Natural killer cell (primary cell): ENCODE data around the gene SLC9A5. TPM values are rescaled to one million over a fixed set of nuclear protein-coding genes. Genes with fewer than 3 reads are reported as not detected.

Experiments used
- ATAC-seq, 3 donors: fragments of 150-1000 bp in 2 of 3; fragments of 200-7000 bp in 1 of 3; cut with Tn5 transposase; 1 replicate in 1 of 3; 2 replicates in 2 of 3; pipeline ENCODE4 v1.10.0; 2021; ENCODE audit warnings: mild to moderate bottlenecking in 2 of 3, moderate library complexity in 2 of 3
- DNase-seq, 2 donors: peaks; one replicate each; pipeline versions ENCODE4 v3.0.0 to v3.0.0-alpha.2; 2013 to 2021; ENCODE audit warnings: mixed read lengths in 1 of 2
- H3K27ac ChIP-seq: one replicate; pipeline ENCODE4 v1.5.1; 2013; ENCODE audit warnings: mild to moderate bottlenecking, low read length
- H3K27me3 ChIP-seq: one replicate; pipeline ENCODE4 v1.6.1; 2013; ENCODE audit warnings: low read length; ENCODE audit not compliant: control insufficient read depth, insufficient read depth
- H3K36me3 ChIP-seq: one replicate; pipeline ENCODE4 v1.6.1; 2013; ENCODE audit warnings: low read length; ENCODE audit not compliant: control insufficient read depth, insufficient read depth
- H3K4me1 ChIP-seq: one replicate; pipeline ENCODE4 v1.6.1; 2013; ENCODE audit warnings: low read length; ENCODE audit not compliant: control insufficient read depth, insufficient read depth
- H3K4me3 ChIP-seq: one replicate; pipeline ENCODE4 v1.5.1; 2013; ENCODE audit warnings: low read length
- H3K9me3 ChIP-seq: one replicate; pipeline ENCODE4 v1.6.1; 2013; ENCODE audit warnings: low read length; ENCODE audit not compliant: control insufficient read depth, insufficient read depth
- H3K27ac Mint-ChIP-seq, 2 donors: one replicate each; pipeline ENCODE4 v1.8.0; 2022; ENCODE audit warnings: mild to moderate bottlenecking in 2 of 2, mixed read lengths in 2 of 2, moderate library complexity in 1 of 2
- H3K27me3 Mint-ChIP-seq, 2 donors: one replicate each; pipeline ENCODE4 v1.8.0; 2022; ENCODE audit warnings: low read depth in 2 of 2, mixed read lengths in 2 of 2
- H3K36me3 Mint-ChIP-seq: one replicate; pipeline ENCODE4 v1.8.0; 2022; ENCODE audit warnings: mixed read lengths
- H3K4me1 Mint-ChIP-seq, 2 donors: one replicate each; pipeline ENCODE4 v1.8.0; 2022; ENCODE audit warnings: mixed read lengths in 2 of 2
- H3K4me3 Mint-ChIP-seq: one replicate; pipeline ENCODE4 v1.8.0; 2022; ENCODE audit warnings: mild to moderate bottlenecking, moderate library complexity, mixed read lengths
- H3K9me3 Mint-ChIP-seq, 2 donors: one replicate each; pipeline ENCODE4 v1.8.0; 2022; ENCODE audit warnings: mixed read lengths in 2 of 2
- WGBS: methylation state at CpG from one replicate; pipeline ENCODE4 v1.1.7; 2013; ENCODE audit warnings: missing lambda C conversion rate; ENCODE audit not compliant: insufficient coverage; 5-methylcytosine and 5-hydroxymethylcytosine counted together
- intact Hi-C: fragments of 100-400 bp; cut with micrococcal nuclease; formaldehyde crosslinking; loops from one replicate; pipeline ENCODE4 v1.14.2; 2022
- total RNA-seq, 4 donors: library from RNA; stranded (reverse); fragments of 120-200 nt in 1 of 4; gene quantifications; one replicate each; pipeline versions ENCODE4 v1.2.3 to v1.2.4, GENCODE V29; 2013 to 2022
- TF ChIP-seq, protein P1 (sequence below): fragments of 200-600 bp; IDR thresholded peaks from one replicate; pipeline ENCODE4 v1.8.0; 2022; ENCODE audit warnings: antibody characterized with exemption

The SLC9A5 gene
- total RNA-seq, 3 donors from 2014 or later (not counting 1 experiment from before 2014, with no cell fraction given) = 1.2 to 2.6 (median 1.6) TPM

DNA sequence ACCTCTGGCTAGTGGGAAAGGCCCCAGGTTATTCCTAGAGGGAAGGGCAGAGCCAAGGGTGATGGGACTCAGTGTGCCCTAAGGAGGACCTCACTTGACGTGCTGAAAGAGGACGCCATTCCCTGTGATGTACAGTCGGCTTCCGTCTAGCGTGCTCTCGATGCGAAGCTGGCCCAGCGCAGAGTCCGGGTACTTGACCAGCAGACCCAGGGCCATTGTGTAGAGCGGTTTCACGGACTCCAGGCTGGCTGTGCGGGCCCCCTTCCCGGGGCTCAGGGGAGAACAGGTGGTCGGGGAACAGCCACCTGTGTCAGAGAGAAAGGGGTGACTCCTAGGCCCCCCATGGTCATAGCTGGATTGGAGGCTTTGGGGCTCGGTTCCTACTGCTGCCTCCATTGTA, 50.5 kb downstream of the SLC9A5 start:
- 92% methylated on average over 15 of the region's 15 CpGs for WGBS
- DNase-seq (no peak), ATAC-seq (no peak)
- intact Hi-C loops = no loop called here
- Mint-ChIP-seq H3K4me3 (no peak overlapping the region), H3K9me3 (no peaks in the 10 kb centered on the region), H3K36me3 (no peaks in the 10 kb centered on the region), H3K27ac (no peak overlapping the region), H3K27me3 (no peaks in the 10 kb centered on the region), H3K4me1 (peaks cover 6% of the 10 kb centered on the region in 2 donors)
- Histone ChIP-seq H3K9me3 (no peaks in the 10 kb centered on the region), H3K27me3 (no peaks in the 10 kb centered on the region), H3K36me3 (no peaks in the 10 kb centered on the region), H3K4me3 (no peak overlapping the region), H3K27ac (no peak overlapping the region), H3K4me1 (peaks cover 7% of the 10 kb centered on the region)
- TF ChIP-seq, protein P1, sequence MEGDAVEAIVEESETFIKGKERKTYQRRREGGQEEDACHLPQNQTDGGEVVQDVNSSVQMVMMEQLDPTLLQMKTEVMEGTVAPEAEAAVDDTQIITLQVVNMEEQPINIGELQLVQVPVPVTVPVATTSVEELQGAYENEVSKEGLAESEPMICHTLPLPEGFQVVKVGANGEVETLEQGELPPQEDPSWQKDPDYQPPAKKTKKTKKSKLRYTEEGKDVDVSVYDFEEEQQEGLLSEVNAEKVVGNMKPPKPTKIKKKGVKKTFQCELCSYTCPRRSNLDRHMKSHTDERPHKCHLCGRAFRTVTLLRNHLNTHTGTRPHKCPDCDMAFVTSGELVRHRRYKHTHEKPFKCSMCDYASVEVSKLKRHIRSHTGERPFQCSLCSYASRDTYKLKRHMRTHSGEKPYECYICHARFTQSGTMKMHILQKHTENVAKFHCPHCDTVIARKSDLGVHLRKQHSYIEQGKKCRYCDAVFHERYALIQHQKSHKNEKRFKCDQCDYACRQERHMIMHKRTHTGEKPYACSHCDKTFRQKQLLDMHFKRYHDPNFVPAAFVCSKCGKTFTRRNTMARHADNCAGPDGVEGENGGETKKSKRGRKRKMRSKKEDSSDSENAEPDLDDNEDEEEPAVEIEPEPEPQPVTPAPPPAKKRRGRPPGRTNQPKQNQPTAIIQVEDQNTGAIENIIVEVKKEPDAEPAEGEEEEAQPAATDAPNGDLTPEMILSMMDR = no peak

DNA sequence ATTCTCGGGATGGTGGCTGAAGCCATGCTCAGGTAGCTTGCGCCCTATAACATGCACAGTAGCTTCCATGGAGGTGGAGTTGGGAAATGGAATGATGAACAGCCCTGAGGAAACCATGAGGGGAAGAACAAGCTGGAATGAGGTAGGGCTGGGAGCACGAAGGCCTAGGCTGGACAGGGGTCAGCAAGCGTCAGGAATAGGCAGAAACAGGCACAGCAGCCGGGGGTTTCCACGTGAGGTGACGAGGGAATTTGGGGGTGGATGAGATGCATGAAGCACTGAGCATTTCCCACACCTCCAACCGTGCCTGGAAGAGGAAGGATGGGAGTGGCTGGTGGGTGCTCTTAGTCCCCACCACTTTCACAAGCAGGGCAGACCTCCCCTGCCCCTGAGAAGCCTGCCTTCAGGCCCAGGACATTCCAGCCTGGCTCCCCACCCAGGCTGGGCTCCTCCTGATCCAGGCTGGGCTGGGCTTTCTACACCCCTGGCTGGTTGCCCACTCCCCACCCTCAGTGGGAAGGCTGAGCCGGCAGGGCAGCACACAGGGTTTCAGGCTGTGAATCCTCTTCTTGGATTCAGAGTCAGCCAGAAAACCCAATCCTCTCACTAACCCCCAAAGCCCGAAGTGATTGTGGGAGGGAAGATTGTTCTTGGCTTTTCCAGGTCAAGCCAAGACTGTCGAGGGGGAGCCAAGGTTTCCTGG, 52.5 kb downstream of the SLC9A5 start:
- no peaks in the 10 kb centered on the region for H3K4me1 ChIP-seq
- H3K4me3 ChIP-seq = no peak overlapping the region
- no peaks in the 10 kb centered on the region for H3K27me3 ChIP-seq
- 90% methylated on average over 10 of the region's 11 CpGs for WGBS
- Mint-ChIP-seq H3K27me3 (no peaks in the 10 kb centered on the region), H3K9me3 (no peaks in the 10 kb centered on the region), H3K27ac (no peak overlapping the region), H3K4me1 (no peaks in the 10 kb centered on the region), H3K4me3 (no peak overlapping the region), H3K36me3 (no peaks in the 10 kb centered on the region)
- H3K9me3 ChIP-seq = no peaks in the 10 kb centered on the region
- TF ChIP-seq, protein P1 = no peak
- no peaks in the 10 kb centered on the region for H3K36me3 ChIP-seq
- ATAC-seq = no peak
- intact Hi-C loops = no loop called here
- H3K27ac ChIP-seq = no peak overlapping the region
- no peak for DNase-seq

DNA sequence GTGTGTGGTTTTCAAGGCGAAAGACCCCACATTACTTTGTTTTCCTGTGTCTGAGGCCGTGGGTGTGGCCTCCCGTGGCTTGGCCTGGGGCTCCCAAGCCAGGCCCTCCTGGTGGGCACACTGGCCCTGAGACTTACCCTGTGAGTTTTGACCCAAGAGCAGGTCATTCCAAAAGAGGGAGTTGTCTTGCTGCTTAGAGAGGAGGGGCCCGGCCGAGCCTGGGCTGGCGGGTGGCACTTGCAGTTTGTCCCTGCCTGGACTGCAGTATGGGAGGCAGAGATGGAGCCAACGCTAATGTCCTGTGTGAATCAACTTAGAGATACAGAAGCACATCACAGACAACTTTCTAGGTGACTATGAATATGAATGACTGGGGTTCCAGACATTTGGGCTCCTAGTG, 53.3 kb downstream of the SLC9A5 start:
- Mint-ChIP-seq H3K4me3 (no peak overlapping the region), H3K27ac (no peak overlapping the region), H3K9me3 (no peaks in the 10 kb centered on the region), H3K4me1 (no peaks in the 10 kb centered on the region), H3K27me3 (no peaks in the 10 kb centered on the region), H3K36me3 (no peaks in the 10 kb centered on the region)
- ATAC-seq = no peak
- Histone ChIP-seq H3K4me1 (no peaks in the 10 kb centered on the region), H3K9me3 (no peaks in the 10 kb centered on the region), H3K27me3 (no peaks in the 10 kb centered on the region), H3K27ac (no peak overlapping the region), H3K4me3 (no peak overlapping the region), H3K36me3 (no peaks in the 10 kb centered on the region)
- WGBS = 75% methylated on average over 7 of the region's 7 CpGs
- DNase-seq = no peak
- intact Hi-C loops = no loop called here
- TF ChIP-seq, protein P1 = no peak

DNA sequence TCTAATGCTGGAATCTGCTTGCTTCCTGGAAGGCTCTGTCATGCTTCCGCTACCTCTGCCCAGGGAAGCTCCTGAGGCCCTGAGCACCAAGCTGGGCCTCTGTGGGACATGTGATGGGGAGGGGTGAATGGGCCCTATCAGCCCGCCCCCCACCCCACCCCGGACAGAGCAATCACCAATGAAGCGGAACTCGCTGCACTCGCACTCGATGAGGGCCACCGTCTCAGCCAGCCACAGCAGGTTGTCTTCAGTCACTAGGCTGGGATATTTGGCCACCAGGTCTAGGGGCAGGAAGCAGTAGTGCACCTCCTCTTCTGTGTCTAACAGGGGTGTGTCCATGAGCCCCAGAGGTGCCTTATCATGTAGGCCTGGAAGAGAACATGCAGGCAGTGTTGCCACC, 54.2 kb downstream of the SLC9A5 start:
- TF ChIP-seq, protein P1 = no peak
- WGBS = 98% methylated on average over 8 of the region's 8 CpGs
- no peaks in the 10 kb centered on the region for H3K9me3 ChIP-seq
- no peak for DNase-seq
- intact Hi-C loops = no loop called here
- H3K27me3 Mint-ChIP-seq = no peaks in the 10 kb centered on the region
- no peak for ATAC-seq
- H3K27me3 ChIP-seq = no peaks in the 10 kb centered on the region
- H3K4me1 Mint-ChIP-seq = no peaks in the 10 kb centered on the region
- no peak overlapping the region for H3K27ac ChIP-seq
- H3K27ac Mint-ChIP-seq = no peak overlapping the region
- H3K9me3 Mint-ChIP-seq = no peaks in the 10 kb centered on the region
- H3K4me3 ChIP-seq = no peak overlapping the region
- no peak overlapping the region for H3K4me3 Mint-ChIP-seq
- H3K36me3 ChIP-seq = no peaks in the 10 kb centered on the region
- no peaks in the 10 kb centered on the region for H3K36me3 Mint-ChIP-seq
- no peaks in the 10 kb centered on the region for H3K4me1 ChIP-seq
